Gastroesophageal sphincter (tissue), 4 donors: ENCODE data around the gene OR2T8. TPM values are rescaled to one million over a fixed set of nuclear protein-coding genes. Genes with fewer than 3 reads are reported as not detected.

ENCODE experiments used
- ATAC-seq: fragments of 150-250 bp; one replicate; pipeline ENCODE4 v1.9.1; 2016; ENCODE audit warnings: mild to moderate bottlenecking, moderate library complexity
- H3K27ac ChIP-seq, 4 donors: fragments of 200-600 bp; sonication (generic) in 3 of 4; 1 replicate in 3 of 4; 2 replicates in 1 of 4; pipeline ENCODE4 v1.5.1; 2016 to 2019
- H3K27me3 ChIP-seq: fragments of 200-600 bp; sonication (generic); one replicate; pipeline ENCODE4 v1.5.1; 2019
- H3K36me3 ChIP-seq, 2 donors: fragments of 200-600 bp; sonication (generic); one replicate each; pipeline ENCODE4 v1.5.1; 2019; ENCODE audit warnings: control low read depth in 1 of 2
- H3K4me1 ChIP-seq, 3 donors: fragments of 200-600 bp; sonication (generic); 1 replicate in 2 of 3; 2 replicates in 1 of 3; pipeline ENCODE4 v1.5.1; 2016 to 2019; ENCODE audit warnings: control low read depth in 2 of 3
- H3K4me3 ChIP-seq, 2 donors: fragments of 200-600 bp; sonication (generic); one replicate each; pipeline ENCODE4 v1.5.1; 2019; ENCODE audit warnings: mild to moderate bottlenecking in 1 of 2, moderate library complexity in 1 of 2
- H3K9me3 ChIP-seq, 3 donors: fragments of 200-600 bp; sonication (generic); one replicate each; pipeline ENCODE4 v1.5.1; 2017 to 2019; ENCODE audit warnings: control low read depth in 2 of 3
- CTCF ChIP-seq, 4 experiments: fragments of 200-600 bp in 2 of 4; fragments of 450-650 bp in 2 of 4; sonication (generic) in 1 of 4; IDR thresholded peaks; one replicate each; pipeline ENCODE4 v1.5.1; 2017 to 2019; ENCODE audit warnings: antibody characterized with exemption in 4 of 4, mild to moderate bottlenecking in 2 of 4, moderate library complexity in 2 of 4
- EP300 ChIP-seq: sonication (generic); formaldehyde crosslinking; IDR thresholded peaks from one replicate; pipeline ENCODE4 v1.6.1; 2017; ENCODE audit warnings: antibody characterized with exemption, mild to moderate bottlenecking
- POLR2A ChIP-seq, 2 donors: fragments of 450-650 bp; IDR thresholded peaks; one replicate each; pipeline ENCODE4 v1.6.1; 2017; ENCODE audit warnings: antibody characterized with exemption in 2 of 2, mild to moderate bottlenecking in 2 of 2, moderate library complexity in 1 of 2
- POLR2AphosphoS5 ChIP-seq: sonication (generic); formaldehyde crosslinking; IDR thresholded peaks from one replicate; pipeline ENCODE4 v1.6.1; 2017; ENCODE audit warnings: antibody characterized with exemption
- WGBS, 2 donors: methylation state at CpG; one replicate each; pipeline ENCODE4 v1.1.5; 2018; ENCODE audit warnings: low coverage in 1 of 2; 5-methylcytosine and 5-hydroxymethylcytosine counted together
- total RNA-seq, 4 donors: library from RNA; depleted of rRNA; stranded (reverse); fragments of >200 nt; gene quantifications; one replicate each; pipeline ENCODE4 v1.1.0, GENCODE V29; 2016

The OR2T8 gene
- total RNA-seq, 4 donors from 2014 or later = not detected

- TF ChIP-seq POLR2A (IDR thresholded peaks at IDR 0.05) (no peak), POLR2AphosphoS5 (no peak), CTCF (IDR thresholded peaks at IDR 0.05) (no peak), EP300 (no peak)
- no peak overlapping the region for H3K27ac ChIP-seq
- peaks cover 0 to 2% (median 0%) of the 10 kb centered on the region in 3 donors for H3K9me3 ChIP-seq
- no peaks in the 10 kb centered on the region for H3K36me3 ChIP-seq
- ATAC-seq = no peak
- WGBS, 2 donors = 88% methylated on average over 2 of the region's 2 CpGs
- no peaks in the 10 kb centered on the region for H3K4me1 ChIP-seq
- no peak overlapping the region for H3K4me3 ChIP-seq
- peaks cover 4% of the 10 kb centered on the region for H3K27me3 ChIP-seq
These were observed 6.3 kb upstream of the OR2T8 start for GRCh38 chr1:247913786-247914185.

DNA sequence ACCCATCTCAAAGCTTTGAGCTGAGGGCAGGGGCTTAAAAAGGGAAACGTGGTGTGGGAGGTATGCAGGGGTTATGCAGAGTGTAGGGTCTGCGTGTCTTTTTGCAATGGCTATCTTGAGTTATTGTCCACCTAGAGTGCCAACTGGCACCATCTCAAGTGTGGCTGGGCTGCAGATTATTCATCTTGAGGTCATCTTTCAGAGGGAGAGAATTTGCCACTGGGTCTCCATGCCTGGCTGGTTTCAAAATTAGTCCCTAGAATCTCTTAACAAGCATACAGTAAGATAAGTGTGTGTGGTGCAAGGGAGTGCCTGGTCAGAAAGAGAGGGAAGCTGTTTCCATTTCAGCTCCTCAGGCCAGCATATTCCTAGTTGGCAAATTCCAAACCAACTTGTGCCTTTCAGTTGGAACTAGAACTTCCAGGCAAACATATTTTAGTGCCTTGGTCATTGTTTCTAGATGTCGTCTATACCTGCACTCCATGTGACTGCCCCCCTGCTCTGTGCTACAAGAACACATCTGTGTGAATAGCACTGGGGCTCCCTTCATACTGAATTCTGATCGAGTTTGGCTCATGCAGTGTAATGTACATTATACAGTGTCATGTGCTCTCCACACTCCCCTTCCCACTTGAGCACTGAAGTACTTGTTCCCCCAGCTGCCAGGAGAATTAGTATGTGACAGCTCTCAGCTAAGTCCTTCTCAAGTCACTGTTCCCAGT lies 5.0 kb upstream of the OR2T8 start:
- TF ChIP-seq CTCF (IDR thresholded peaks at IDR 0.05) (no peak), POLR2AphosphoS5 (no peak), EP300 (no peak), POLR2A (IDR thresholded peaks at IDR 0.05) (no peak)
- WGBS, 2 donors = 60% methylated on average over 2 to 3 of the region's 4 CpGs
- Histone ChIP-seq H3K27me3 (peaks cover 4% of the 10 kb centered on the region), H3K9me3 (no peaks in the 10 kb centered on the region), H3K4me3 (no peak overlapping the region), H3K27ac (no peak overlapping the region), H3K4me1 (no peaks in the 10 kb centered on the region), H3K36me3 (no peaks in the 10 kb centered on the region)
- ATAC-seq = no peak

GRCh38 chr1:247923941-247924340 lies 3.9 kb downstream of the OR2T8 start:
- no peaks in the 10 kb centered on the region for H3K27me3 ChIP-seq
- TF ChIP-seq POLR2A (IDR thresholded peaks at IDR 0.05) = no peak
- TF ChIP-seq CTCF (IDR thresholded peaks at IDR 0.05) = no peak
- TF ChIP-seq EP300 = no peak
- no peak for TF ChIP-seq POLR2AphosphoS5
- no peaks in the 10 kb centered on the region for H3K4me1 ChIP-seq
- ATAC-seq = no peak
- no peaks in the 10 kb centered on the region for H3K36me3 ChIP-seq
- no peak overlapping the region for H3K4me3 ChIP-seq
- no peaks in the 10 kb centered on the region for H3K9me3 ChIP-seq
- H3K27ac ChIP-seq = no peak overlapping the region
- 53 to 80% methylated on average over 1 to 3 of the region's 3 CpGs for WGBS, 2 donors

GRCh38 chr1:247924868-247925267 lies 4.8 kb downstream of the OR2T8 start, which contains the start of gene OR2AJ1:
OR2AJ1 (plus strand) TSS chr1:247924889; CDS start chr1:247933769, 8,880 bp downstream.
- TF ChIP-seq POLR2AphosphoS5 (no peak), POLR2A (IDR thresholded peaks at IDR 0.05) (no peak), CTCF (IDR thresholded peaks at IDR 0.05) (no peak), EP300 (no peak)
- WGBS, 2 donors = 68 to 100% methylated on average over 1 to 8 of the region's 9 CpGs

GRCh38 chr1:247933989-247934388 lies 13.9 kb downstream of the OR2T8 start:
- no peaks in the 10 kb centered on the region for H3K4me1 ChIP-seq
- no peak for ATAC-seq
- no peaks in the 10 kb centered on the region for H3K36me3 ChIP-seq
- no peak overlapping the region for H3K27ac ChIP-seq
- peaks cover 0 to 16% (median 0%) of the 10 kb centered on the region in 3 donors for H3K9me3 ChIP-seq
- H3K4me3 ChIP-seq = no peak overlapping the region
- TF ChIP-seq EP300 (no peak), POLR2AphosphoS5 (no peak), CTCF (IDR thresholded peaks at IDR 0.05) (no peak), POLR2A (IDR thresholded peaks at IDR 0.05) (no peak)
- WGBS, 2 donors = 87 to 96% methylated on average over 3 to 6 of the region's 8 CpGs
- H3K27me3 ChIP-seq = peaks cover 14% of the 10 kb centered on the region

More at GRCh38 chr1:247924868-247925267, 4.8 kb downstream of the OR2T8 start, which contains the start of gene OR2AJ1:
- Histone ChIP-seq H3K4me3 (no peak within 1 kb of the TSS), H3K4me1 (no peaks in the 10 kb centered on the region), H3K9me3 (no peaks in the 10 kb centered on the region), H3K36me3 (no peaks in the 10 kb centered on the region), H3K27ac (no peak within 1 kb of the TSS), H3K27me3 (no peaks in the 10 kb centered on the region)
- no peak for ATAC-seq
